H1 (cell line): Measurements from ENCODE around the gene R3HDM2. TPM values are rescaled to one million over a fixed set of nuclear protein-coding genes. Genes with fewer than 3 reads are reported as not detected.

Experiments
- CTCF ChIA-PET: fragments of 300-600 bp; sonication (Branson Sonifier 250); formaldehyde crosslinking; loops from one replicate; lab custom pipeline; 2021; ENCODE audit not compliant: partially characterized antibody; lab: Charles Lee
- POLR2A ChIA-PET: fragments of 300-600 bp; sonication (Branson Sonifier 250); formaldehyde crosslinking; loops from one replicate; lab custom pipeline; 2021; ENCODE audit warnings: inconsistent platforms; ENCODE audit not compliant: partially characterized antibody; lab: Charles Lee
- DNase-seq, 2 experiments: peaks; one replicate each; pipeline versions ENCODE4 v3.0.0 to v3.0.0-alpha.2; 2010 to 2022; ENCODE audit warnings: low spot score in 2 of 2, low read depth in 1 of 2, mixed read lengths in 1 of 2
- FAIRE-seq: peaks from 2 replicates; lab custom pipeline; 2011; peaks lifted over from hg19 to GRCh38; lab: Jason Lieb, UNC
- H2AFZ ChIP-seq: 2 replicates; pipeline ENCODE4 v1.8.1; 2012; ENCODE audit warnings: low read length, inconsistent platforms
- H2AK5ac ChIP-seq: 2 replicates; pipeline ENCODE4 v1.6.1; 2013; ENCODE audit warnings: low read depth, low read length
- H2BK120ac ChIP-seq: replicated peaks from 2 replicates; pipeline ENCODE3; 2013; ENCODE audit warnings: low read depth, low read length, inconsistent platforms
- H2BK12ac ChIP-seq: 2 replicates; pipeline ENCODE4 v1.6.1; 2013; ENCODE audit warnings: low read depth, low read length
- H2BK15ac ChIP-seq: 2 replicates; pipeline ENCODE4 v1.6.1; 2013; ENCODE audit warnings: low read length
- H2BK20ac ChIP-seq: 2 replicates; pipeline ENCODE4 v1.6.1; 2013; ENCODE audit warnings: low read length
- H2BK5ac ChIP-seq: 2 replicates; pipeline ENCODE4 v1.6.1; 2013; ENCODE audit warnings: low read depth, low read length
- H3K14ac ChIP-seq: 2 replicates; pipeline ENCODE4 v1.6.1; 2013; ENCODE audit warnings: inconsistent platforms; ENCODE audit not compliant: insufficient read length
- H3K18ac ChIP-seq: 2 replicates; pipeline ENCODE4 v1.6.1; 2013; ENCODE audit warnings: low read length; ENCODE audit errors: extremely low read depth
- H3K23ac ChIP-seq: 2 replicates; pipeline ENCODE4 v1.6.1; 2013; ENCODE audit warnings: inconsistent platforms; ENCODE audit not compliant: insufficient read length
- H3K23me2 ChIP-seq: 2 replicates; pipeline ENCODE4 v1.6.1; 2013; ENCODE audit warnings: low read depth, low read length
- H3K27ac ChIP-seq: 2 replicates; pipeline ENCODE4 v1.6.1; 2011; ENCODE audit warnings: low read depth, low read length, inconsistent platforms
- H3K27me3 ChIP-seq, 4 experiments: replicated peaks in 1 of 4; 1 replicate in 1 of 4; 2 replicates in 3 of 4; pipeline versions ENCODE4 v1.6.1 to v1.8.1; 2011 to 2013; ENCODE audit warnings: low read length in 3 of 4, mild to moderate bottlenecking in 3 of 4, inconsistent platforms in 2 of 4, mixed read lengths in 2 of 4, moderate library complexity in 1 of 4; ENCODE audit not compliant: control insufficient read depth in 3 of 4, insufficient read depth in 3 of 4; ENCODE audit errors: extremely low read depth in 1 of 4
- H3K36me3 ChIP-seq, 4 experiments: 2 replicates each; pipeline versions ENCODE4 v1.6.1 to v1.8.1; 2011 to 2013; ENCODE audit warnings: mild to moderate bottlenecking in 4 of 4, low read length in 3 of 4, moderate library complexity in 2 of 4, control low read depth in 1 of 4, inconsistent platforms in 1 of 4; ENCODE audit not compliant: insufficient read depth in 4 of 4, control insufficient read depth in 2 of 4
- H3K4ac ChIP-seq: replicated peaks from 2 replicates; pipeline ENCODE3; 2013; ENCODE audit warnings: low read length, low read depth, mixed read lengths, inconsistent platforms; ENCODE audit not compliant: insufficient read length
- H3K4me1 ChIP-seq, 4 experiments: replicated peaks in 1 of 4; 1 replicate in 1 of 4; 2 replicates in 3 of 4; pipeline versions ENCODE4 v1.6.1 to v1.8.1; 2011 to 2013; ENCODE audit warnings: low read length in 3 of 4, inconsistent platforms in 2 of 4, mixed read lengths in 1 of 4; ENCODE audit not compliant: insufficient read depth in 4 of 4, control insufficient read depth in 3 of 4
- H3K4me2 ChIP-seq, 2 experiments: 2 replicates each; pipeline versions ENCODE4 v1.6.1 to v1.8.1; 2011 to 2013; ENCODE audit warnings: low read depth in 2 of 2, low read length in 2 of 2, control low read depth in 1 of 2, inconsistent platforms in 1 of 2, mild to moderate bottlenecking in 1 of 2; ENCODE audit not compliant: insufficient read depth in 1 of 2
- H3K4me3 ChIP-seq, 4 experiments: fragments of 200-600, 300-600 bp in 1 of 4; sonication (generic), shearing (Covaris generic), sonication (Bioruptor Twin) in 1 of 4; 2 replicates each; pipeline versions ENCODE4 v1.5.1 to v1.8.1; 2011 to 2016; ENCODE audit warnings: low read length in 4 of 4, low read depth in 3 of 4, control low read depth in 2 of 4, inconsistent platforms in 2 of 4, mild to moderate bottlenecking in 2 of 4, mixed read lengths in 1 of 4, moderate library complexity in 1 of 4; ENCODE audit not compliant: insufficient read depth in 2 of 4; ENCODE audit errors: extremely low read depth in 1 of 4
- H3K56ac ChIP-seq: replicated peaks from 2 replicates; pipeline ENCODE3; 2013; ENCODE audit warnings: low read depth, mild to moderate bottlenecking, mixed read lengths, low read length, inconsistent platforms; ENCODE audit not compliant: insufficient read length
- H3K79me1 ChIP-seq: 2 replicates; pipeline ENCODE4 v1.6.1; 2013; ENCODE audit warnings: low read depth, low read length, control low read depth
- H3K79me2 ChIP-seq, 2 experiments: 2 replicates each; pipeline versions ENCODE4 v1.6.1 to v1.8.1; 2012 to 2013; ENCODE audit warnings: low read length in 2 of 2, mild to moderate bottlenecking in 2 of 2, inconsistent platforms in 1 of 2; ENCODE audit not compliant: insufficient read depth in 2 of 2, control insufficient read depth in 1 of 2
- H3K9ac ChIP-seq, 4 experiments: replicated peaks in 1 of 4; 1 replicate in 1 of 4; 2 replicates in 3 of 4; pipeline versions ENCODE4 v1.6.1 to v1.8.1; 2011 to 2013; ENCODE audit warnings: low read depth in 3 of 4, low read length in 3 of 4, control low read depth in 2 of 4, mild to moderate bottlenecking in 2 of 4, moderate library complexity in 2 of 4, inconsistent platforms in 1 of 4; ENCODE audit errors: extremely low read depth in 1 of 4
- H3K9me3 ChIP-seq, 2 experiments: 2 replicates each; pipeline versions ENCODE4 v1.6.1 to v1.8.1; 2012 to 2013; ENCODE audit warnings: mild to moderate bottlenecking in 2 of 2, moderate library complexity in 2 of 2, control low read depth in 1 of 2, inconsistent platforms in 1 of 2, low read depth in 1 of 2, low read length in 1 of 2, mixed read lengths in 1 of 2; ENCODE audit not compliant: insufficient read depth in 2 of 2
- H4K20me1 ChIP-seq, 2 experiments: replicated peaks in 1 of 2; 2 replicates each; pipeline versions ENCODE3 to v1.8.1; 2011 to 2013; ENCODE audit warnings: inconsistent platforms in 2 of 2, low read length in 2 of 2, mild to moderate bottlenecking in 1 of 2; ENCODE audit not compliant: insufficient read depth in 2 of 2, control insufficient read depth in 1 of 2
- H4K5ac ChIP-seq: 2 replicates; pipeline ENCODE4 v1.6.1; 2013; ENCODE audit warnings: low read length, low read depth, mixed read lengths, inconsistent platforms; ENCODE audit not compliant: insufficient read length
- H4K8ac ChIP-seq: 2 replicates; pipeline ENCODE4 v1.8.0; 2013; ENCODE audit warnings: mild to moderate bottlenecking, moderate library complexity, low read length, inconsistent platforms; ENCODE audit not compliant: insufficient read depth; ENCODE audit errors: extremely low read depth
- H4K91ac ChIP-seq: replicated peaks from 2 replicates; pipeline ENCODE3; 2013; ENCODE audit warnings: low read length, mixed read lengths, inconsistent platforms; ENCODE audit not compliant: insufficient read length
- ATF2 ChIP-seq: IDR thresholded peaks from 2 replicates; pipeline ENCODE4 v1.6.1; 2012; ENCODE audit warnings: low read length, inconsistent platforms
- BRCA1 ChIP-seq: IDR thresholded peaks from 2 replicates; pipeline ENCODE4 v1.6.1; 2012; ENCODE audit warnings: low read depth, low read length, improper control_type of control experiment
- CHD2 ChIP-seq: IDR thresholded peaks from 2 replicates; pipeline ENCODE4 v1.6.1; 2012; ENCODE audit warnings: low read length, improper control_type of control experiment
- FOSL1 ChIP-seq: IDR thresholded peaks from 2 replicates; pipeline ENCODE4 v1.6.1; 2011; ENCODE audit warnings: mild to moderate bottlenecking, low read depth, low read length, moderate library complexity; ENCODE audit not compliant: insufficient read depth
- KDM4A ChIP-seq: IDR thresholded peaks from one replicate; pipeline ENCODE4 v1.7.1; 2012; ENCODE audit warnings: low read depth, mild to moderate bottlenecking, moderate library complexity, low read length, inconsistent platforms; ENCODE audit not compliant: severe bottlenecking
- PHF8 ChIP-seq: fragments of 200-600 bp; sonication (generic); conservative IDR thresholded peaks from 2 replicates; pipeline ENCODE4 v1.7.1; 2012; ENCODE audit warnings: low read depth, mild to moderate bottlenecking, inconsistent platforms, low read length, moderate library complexity
- RAD21 ChIP-seq, 2 experiments: IDR thresholded peaks in 1 of 2; conservative IDR thresholded peaks in 1 of 2; 2 replicates each; pipeline ENCODE4 v1.6.1; 2011; ENCODE audit warnings: low read depth in 2 of 2, low read length in 2 of 2, improper control_type of control experiment in 1 of 2, inconsistent platforms in 1 of 2, mild to moderate bottlenecking in 1 of 2, moderate library complexity in 1 of 2
- SP1 ChIP-seq: IDR thresholded peaks from 2 replicates; pipeline ENCODE4 v1.6.1; 2011; ENCODE audit warnings: low read depth, low read length
- SUZ12 ChIP-seq: fragments of 200-600 bp; sonication (generic); IDR thresholded peaks from 2 replicates; pipeline ENCODE4 v1.6.1; 2012; ENCODE audit warnings: mild to moderate bottlenecking, inconsistent platforms, low read length, moderate library complexity, mixed read lengths
- WGBS, 2 experiments: shearing (Covaris generic) in 1 of 2; methylation state at CpG; one replicate each; pipeline versions ENCODE4 v1.1.6 to v1.1.7; 2013 to 2015; ENCODE audit warnings: low lambda C conversion rate in 2 of 2, mixed read lengths in 2 of 2, inconsistent platforms in 1 of 2, low coverage in 1 of 2, missing lambda C conversion rate in 1 of 2; ENCODE audit not compliant: insufficient replicate concordance in 2 of 2, insufficient coverage in 1 of 2, insufficient read length in 1 of 2; ENCODE audit errors: extremely low coverage in 1 of 2, missing lambda C conversion rate in 1 of 2; 5-methylcytosine and 5-hydroxymethylcytosine counted together
- polyA plus RNA-seq, 7 experiments: library from polyadenylated mRNA; depleted of rRNA in 3 of 7; stranded (reverse) in 5 of 7; unstranded in 2 of 7; fragments of >200 nt in 5 of 7; fragments of 200-250 nt in 2 of 7; gene quantifications; 1 replicate in 5 of 7; 2 replicates in 1 of 7; 4 replicates in 1 of 7; pipeline versions ENCODE4 v1.2.1 to v1.2.3, GENCODE V29; 2011 to 2013; ENCODE audit warnings: missing spikeins in 2 of 7, mixed read lengths in 2 of 7
- total RNA-seq: library from RNA; stranded (reverse); fragmentation: NEBNext Ultra II Directional; extraction: Animal tissue kit (Norgen Biotek cat#: 25700); gene quantifications from 2 replicates; pipeline ENCODE4 v1.2.1, GENCODE V29; 2021

The R3HDM2 gene
- total and polyA plus RNA-seq, 2 of the 8 experiments (the other 6 are each of a cell fraction or from before 2014, with no cell fraction given) = 25.6 to 27.0 TPM

GRCh38 chr12:57476162-57476992 is 45.5 kb upstream of the R3HDM2 start:
- H2BK5ac ChIP-seq = no peak overlapping the region
- H3K27ac ChIP-seq = no peak overlapping the region
- 32% methylated on average over 24 of the region's 29 CpGs; no CpG with 5 or more reads in 1 of the 2 experiments for WGBS, 2 experiments
- H2BK12ac ChIP-seq = peak overlapping the region; percentile 80; the same call in 1 of the 2 replicates
- H3K4me2 ChIP-seq = peak overlapping the region; percentile 88 to 97
- no peak overlapping the region for H2AK5ac ChIP-seq
- H3K56ac ChIP-seq = no peak overlapping the region
- no peak overlapping the region for H3K4ac ChIP-seq
- no peaks in the 10 kb centered on the region for H3K9me3 ChIP-seq
- DNase-seq (peak in 1 of 2 experiments; percentile 79), FAIRE-seq (no peak)
- POLR2A ChIA-PET = interaction anchor here (0.6 to 1.1 kb wide), 2 partner anchors 50 kb away, joined by 3 to 5 read pairs; no protein-coding TSS in a partner anchor
- peaks cover 8% of the 10 kb centered on the region; the same call in 1 of the 2 replicates for H3K23me2 ChIP-seq
- H3K79me2 ChIP-seq = no peaks in the 10 kb centered on the region
- peak overlapping the region; percentile 3; the same call in 1 of the 2 replicates for H2BK20ac ChIP-seq
- H3K4me1 ChIP-seq = peaks cover 0 to 25% (median 11%) of the 10 kb centered on the region in 4 experiments; a peak in 6 of 7 replicates
- H3K4me3 ChIP-seq = peak overlapping the region; percentile 22 to 59 (median 50)
- no peaks in the 10 kb centered on the region for H3K79me1 ChIP-seq
- H4K91ac ChIP-seq = peak overlapping the region; percentile 15
- H3K27me3 ChIP-seq = peaks cover 20 to 49% (median 42%) of the 10 kb centered on the region in 4 experiments
- no peak overlapping the region for H4K8ac ChIP-seq
- CTCF ChIA-PET = interaction anchor here (0.7 to 25.1 kb wide), 7 partner anchors 10 to 229 kb away, joined by 3 to 441 read pairs (median 3); partner anchors contain the start of genes GLI1, INHBE and MARS1
- no peak overlapping the region for H3K9ac ChIP-seq
- H2BK120ac ChIP-seq = no peak overlapping the region
- no peak overlapping the region for H4K5ac ChIP-seq
- H2AFZ ChIP-seq = no peak overlapping the region; the same call in 1 of the 2 replicates
- no peaks in the 10 kb centered on the region for H3K36me3 ChIP-seq
- 0 out of 2 replicates have a peak overlapping the region, but pooled peaks have one; percentile 55 for H2BK15ac ChIP-seq
- no peak overlapping the region for H3K14ac ChIP-seq
- peaks cover 0 to 4% of the 10 kb centered on the region in 2 experiments for H4K20me1 ChIP-seq
- peak overlapping the region; percentile 78 for H3K18ac ChIP-seq
- no peak overlapping the region for H3K23ac ChIP-seq
- TF ChIP-seq KDM4A (no peak), RAD21 (IDR thresholded peaks at IDR 0.05 in 1 of 2, conservative IDR thresholded peaks at IDR 0.05 in 1 of 2; ENCODE audit: low read depth in 2 of 2, low read length in 2 of 2) (peak in 1 of 2 experiments; percentile 6; a peak in 1 of 4 replicates), SP1 (no peak), PHF8 (no peak), SUZ12 (peak; percentile 7; the same call in 1 of the 2 replicates), CHD2 (no peak), BRCA1 (no peak), ATF2 (no peak), FOSL1 (no peak)
